GM23338 (cell line): ENCODE results near the gene SHISA9. TPM values are rescaled to one million over a fixed set of nuclear protein-coding genes. Genes with fewer than 3 reads are reported as not detected.
A peak's percentile ranks its signal among the peaks of the same experiment; 100 is the strongest.

Experiments used
- ATAC-seq: fragments of 200-7000 bp; cut with Tn5 transposase; 3 replicates; pipeline ENCODE4 v1.9.1; 2020
- DNase-seq: peaks from one replicate; pipeline ENCODE4 v3.0.0-alpha.2; 2015; ENCODE audit warnings: low spot score
- H2AFZ ChIP-seq: fragments of 200-600 bp; sonication (generic); 2 replicates; pipeline ENCODE4 v1.8.0; 2016; ENCODE audit warnings: antibody characterized with exemption, mild to moderate bottlenecking, moderate library complexity
- H3F3A ChIP-seq: fragments of 200-600 bp; sonication (generic); replicated peaks from 2 replicates; pipeline ENCODE4 v1.8.0; 2017; ENCODE audit warnings: antibody characterized with exemption, mixed run types, low read depth
- H3K27ac ChIP-seq: fragments of 200-600 bp; sonication (generic); 2 replicates; pipeline ENCODE4 v1.6.1; 2016; ENCODE audit warnings: low read depth
- H3K27me3 ChIP-seq: fragments of 200-600 bp; sonication (generic); 2 replicates; pipeline ENCODE4 v1.8.0; 2016; ENCODE audit warnings: mild to moderate bottlenecking, mixed run types, moderate library complexity; ENCODE audit not compliant: insufficient read depth
- H3K36me3 ChIP-seq: fragments of 200-600 bp; sonication (generic); 2 replicates; pipeline ENCODE4 v1.8.0; 2016; ENCODE audit warnings: mild to moderate bottlenecking; ENCODE audit not compliant: insufficient read depth
- H3K4me1 ChIP-seq: fragments of 200-600 bp; sonication (generic); 2 replicates; pipeline ENCODE4 v1.8.0; 2016; ENCODE audit warnings: mild to moderate bottlenecking, moderate library complexity; ENCODE audit not compliant: insufficient read depth
- H3K4me2 ChIP-seq: fragments of 200-600 bp; sonication (generic); 2 replicates; pipeline ENCODE4 v1.7.1; 2017; ENCODE audit warnings: mixed run types
- H3K4me3 ChIP-seq: fragments of 200-600 bp; sonication (generic); 2 replicates; pipeline ENCODE4 v1.6.1; 2016; ENCODE audit warnings: mixed run types
- H3K79me2 ChIP-seq: fragments of 200-600 bp; sonication (generic); replicated peaks from 2 replicates; pipeline ENCODE4 v1.8.0; 2017; ENCODE audit warnings: mild to moderate bottlenecking; ENCODE audit not compliant: insufficient read depth
- H3K9me2 ChIP-seq: fragments of 200-600 bp; sonication (generic); 2 replicates; pipeline ENCODE4 v1.8.0; 2017; ENCODE audit not compliant: insufficient read depth
- H4K20me1 ChIP-seq: fragments of 200-600 bp; sonication (generic); replicated peaks from 2 replicates; pipeline ENCODE4 v1.8.0; 2017; ENCODE audit warnings: mild to moderate bottlenecking; ENCODE audit not compliant: insufficient read depth
- H3K27ac Mint-ChIP-seq: 2 replicates; pipeline ENCODE4 v1.8.0; 2020; ENCODE audit warnings: inconsistent platforms, mild to moderate bottlenecking, moderate library complexity, mixed read lengths
- H3K27me3 Mint-ChIP-seq: 3 replicates; pipeline ENCODE4 v1.8.0; 2022; ENCODE audit warnings: low read depth, mild to moderate bottlenecking, moderate library complexity, mixed read lengths, inconsistent platforms; ENCODE audit not compliant: insufficient read depth, poor library complexity
- H3K36me3 Mint-ChIP-seq: 3 replicates; pipeline ENCODE4 v1.8.0; 2021; ENCODE audit warnings: low read depth, mild to moderate bottlenecking, inconsistent platforms, moderate library complexity, mixed read lengths
- H3K4me1 Mint-ChIP-seq: 3 replicates; pipeline ENCODE4 v1.8.0; 2020; ENCODE audit warnings: mild to moderate bottlenecking, inconsistent platforms, mixed read lengths
- H3K4me3 Mint-ChIP-seq: 3 replicates; pipeline ENCODE4 v1.8.0; 2021; ENCODE audit warnings: moderate library complexity, mild to moderate bottlenecking, inconsistent platforms, mixed read lengths
- H3K9me3 Mint-ChIP-seq: 3 replicates; pipeline ENCODE4 v1.8.0; 2020; ENCODE audit warnings: moderate library complexity, mild to moderate bottlenecking, inconsistent platforms, mixed read lengths
- CTCF ChIP-seq, 2 experiments: fragments of 200-600 bp in 1 of 2; sonication (generic) in 1 of 2; conservative IDR thresholded peaks; 2 replicates each; pipeline versions ENCODE4 v1.5.1 to v1.6.1; 2016 to 2017; ENCODE audit warnings: antibody characterized with exemption in 2 of 2, low read depth in 2 of 2, mild to moderate bottlenecking in 2 of 2, moderate library complexity in 1 of 2
- EZH2 ChIP-seq: fragments of 200-600 bp; sonication (generic); IDR thresholded peaks from one replicate; pipeline ENCODE4 v1.8.0; 2017; ENCODE audit warnings: antibody characterized with exemption, mild to moderate bottlenecking, low read depth; ENCODE audit not compliant: unreplicated experiment
- EZH2phosphoT487 ChIP-seq: fragments of 200-600 bp; sonication (generic); IDR thresholded peaks from one replicate; pipeline ENCODE4 v1.8.1; 2018; ENCODE audit warnings: antibody characterized with exemption; ENCODE audit not compliant: unreplicated experiment
- JUNB ChIP-seq: IDR thresholded peaks from one replicate; pipeline ENCODE4 v1.6.1; 2016; ENCODE audit warnings: antibody characterized with exemption; ENCODE audit not compliant: unreplicated experiment
- POLR2AphosphoS5 ChIP-seq: IDR thresholded peaks from 2 replicates; pipeline ENCODE4 v1.6.1; 2016; ENCODE audit warnings: antibody characterized with exemption, low read depth
- STAT1 ChIP-seq: IDR thresholded peaks from one replicate; pipeline ENCODE4 v1.6.1; 2016; ENCODE audit warnings: antibody characterized with exemption; ENCODE audit not compliant: unreplicated experiment
- ZNF114 ChIP-seq: fragments of 250-450 bp; sonication (Bioruptor Pico); IDR thresholded peaks from 2 replicates; pipeline ENCODE4 v1.5.0; 2020; ENCODE audit warnings: mild to moderate bottlenecking, moderate library complexity
- polyA plus RNA-seq: library from polyadenylated mRNA; unstranded; fragments of >200 nt; fragmentation: Nextera tagmentation; extraction: Ambion mirVana; gene quantifications from 2 replicates; pipeline ENCODE4 v1.2.1, GENCODE V29; 2016
- total RNA-seq: library from RNA; depleted of rRNA; stranded (reverse); fragments of >200 nt; shearing (Covaris generic); gene quantifications from 2 replicates; pipeline ENCODE4 v1.2.3, GENCODE V29; 2014
- TF ChIP-seq, protein P1 (sequence below): fragments of 250-450 bp; sonication (Bioruptor Pico); IDR thresholded peaks from 2 replicates; pipeline ENCODE4 v1.5.0; 2020; ENCODE audit warnings: mild to moderate bottlenecking, moderate library complexity

The SHISA9 gene
- total and polyA plus RNA-seq, 2 experiments from 2014 or later, result 10.4 to 45.6 TPM

- TF ChIP-seq, protein P1, sequence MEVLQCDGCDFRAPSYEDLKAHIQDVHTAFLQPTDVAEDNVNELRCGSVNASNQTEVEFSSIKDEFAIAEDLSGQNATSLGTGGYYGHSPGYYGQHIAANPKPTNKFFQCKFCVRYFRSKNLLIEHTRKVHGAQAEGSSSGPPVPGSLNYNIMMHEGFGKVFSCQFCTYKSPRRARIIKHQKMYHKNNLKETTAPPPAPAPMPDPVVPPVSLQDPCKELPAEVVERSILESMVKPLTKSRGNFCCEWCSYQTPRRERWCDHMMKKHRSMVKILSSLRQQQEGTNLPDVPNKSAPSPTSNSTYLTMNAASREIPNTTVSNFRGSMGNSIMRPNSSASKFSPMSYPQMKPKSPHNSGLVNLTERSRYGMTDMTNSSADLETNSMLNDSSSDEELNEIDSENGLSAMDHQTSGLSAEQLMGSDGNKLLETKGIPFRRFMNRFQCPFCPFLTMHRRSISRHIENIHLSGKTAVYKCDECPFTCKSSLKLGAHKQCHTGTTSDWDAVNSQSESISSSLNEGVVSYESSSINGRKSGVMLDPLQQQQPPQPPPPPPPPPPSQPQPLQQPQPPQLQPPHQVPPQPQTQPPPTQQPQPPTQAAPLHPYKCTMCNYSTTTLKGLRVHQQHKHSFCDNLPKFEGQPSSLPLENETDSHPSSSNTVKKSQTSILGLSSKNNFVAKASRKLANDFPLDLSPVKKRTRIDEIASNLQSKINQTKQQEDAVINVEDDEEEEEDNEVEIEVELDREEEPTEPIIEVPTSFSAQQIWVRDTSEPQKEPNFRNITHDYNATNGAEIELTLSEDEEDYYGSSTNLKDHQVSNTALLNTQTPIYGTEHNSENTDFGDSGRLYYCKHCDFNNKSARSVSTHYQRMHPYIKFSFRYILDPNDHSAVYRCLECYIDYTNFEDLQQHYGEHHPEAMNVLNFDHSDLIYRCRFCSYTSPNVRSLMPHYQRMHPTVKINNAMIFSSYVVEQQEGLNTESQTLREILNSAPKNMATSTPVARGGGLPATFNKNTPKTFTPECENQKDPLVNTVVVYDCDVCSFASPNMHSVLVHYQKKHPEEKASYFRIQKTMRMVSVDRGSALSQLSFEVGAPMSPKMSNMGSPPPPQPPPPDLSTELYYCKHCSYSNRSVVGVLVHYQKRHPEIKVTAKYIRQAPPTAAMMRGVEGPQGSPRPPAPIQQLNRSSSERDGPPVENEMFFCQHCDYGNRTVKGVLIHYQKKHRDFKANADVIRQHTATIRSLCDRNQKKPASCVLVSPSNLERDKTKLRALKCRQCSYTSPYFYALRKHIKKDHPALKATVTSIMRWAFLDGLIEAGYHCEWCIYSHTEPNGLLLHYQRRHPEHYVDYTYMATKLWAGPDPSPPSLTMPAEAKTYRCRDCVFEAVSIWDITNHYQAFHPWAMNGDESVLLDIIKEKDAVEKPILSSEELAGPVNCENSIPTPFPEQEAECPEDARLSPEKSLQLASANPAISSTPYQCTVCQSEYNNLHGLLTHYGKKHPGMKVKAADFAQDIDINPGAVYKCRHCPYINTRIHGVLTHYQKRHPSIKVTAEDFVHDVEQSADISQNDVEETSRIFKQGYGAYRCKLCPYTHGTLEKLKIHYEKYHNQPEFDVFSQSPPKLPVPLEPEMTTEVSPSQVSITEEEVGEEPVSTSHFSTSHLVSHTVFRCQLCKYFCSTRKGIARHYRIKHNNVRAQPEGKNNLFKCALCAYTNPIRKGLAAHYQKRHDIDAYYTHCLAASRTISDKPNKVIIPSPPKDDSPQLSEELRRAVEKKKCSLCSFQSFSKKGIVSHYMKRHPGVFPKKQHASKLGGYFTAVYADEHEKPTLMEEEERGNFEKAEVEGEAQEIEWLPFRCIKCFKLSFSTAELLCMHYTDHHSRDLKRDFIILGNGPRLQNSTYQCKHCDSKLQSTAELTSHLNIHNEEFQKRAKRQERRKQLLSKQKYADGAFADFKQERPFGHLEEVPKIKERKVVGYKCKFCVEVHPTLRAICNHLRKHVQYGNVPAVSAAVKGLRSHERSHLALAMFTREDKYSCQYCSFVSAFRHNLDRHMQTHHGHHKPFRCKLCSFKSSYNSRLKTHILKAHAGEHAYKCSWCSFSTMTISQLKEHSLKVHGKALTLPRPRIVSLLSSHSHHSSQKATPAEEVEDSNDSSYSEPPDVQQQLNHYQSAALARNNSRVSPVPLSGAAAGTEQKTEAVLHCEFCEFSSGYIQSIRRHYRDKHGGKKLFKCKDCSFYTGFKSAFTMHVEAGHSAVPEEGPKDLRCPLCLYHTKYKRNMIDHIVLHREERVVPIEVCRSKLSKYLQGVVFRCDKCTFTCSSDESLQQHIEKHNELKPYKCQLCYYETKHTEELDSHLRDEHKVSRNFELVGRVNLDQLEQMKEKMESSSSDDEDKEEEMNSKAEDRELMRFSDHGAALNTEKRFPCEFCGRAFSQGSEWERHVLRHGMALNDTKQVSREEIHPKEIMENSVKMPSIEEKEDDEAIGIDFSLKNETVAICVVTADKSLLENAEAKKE (CRISPR knock-in tag), result no peak
- TF ChIP-seq JUNB (no peak), POLR2AphosphoS5 (no peak), ZNF114 (no peak), CTCF (conservative IDR thresholded peaks at IDR 0.05; ENCODE audit: low read depth in 2 of 2) (no peak)
Measured at GRCh38 chr16:13081825-13082331, 180.5 kb downstream of the SHISA9 start (continued).

GRCh38 chr16:13083681-13084080 is 182.3 kb downstream of the SHISA9 start:
- Histone ChIP-seq H3K79me2 (peaks cover 49% of the 10 kb centered on the region), H3F3A (no peaks in the 10 kb centered on the region), H2AFZ (no peak overlapping the region), H3K4me3 (no peak overlapping the region), H3K4me1 (peaks cover 13% of the 10 kb centered on the region), H3K36me3 (no peaks in the 10 kb centered on the region), H3K27me3 (no peaks in the 10 kb centered on the region), H4K20me1 (no peaks in the 10 kb centered on the region), H3K27ac (no peak overlapping the region), H3K4me2 (peak overlapping the region; percentile 42; the same call in 1 of the 2 replicates), H3K9me2 (peaks cover 27% of the 10 kb centered on the region)
- H3K27ac Mint-ChIP-seq, result peak overlapping the region; percentile 58; the same call in 1 of the 2 replicates
- ATAC-seq (no peak; the same call in 2 of the 3 replicates), DNase-seq (no peak)
- peaks cover 13% of the 10 kb centered on the region for H3K9me3 Mint-ChIP-seq
- peaks cover 12% of the 10 kb centered on the region; the same call in 2 of the 3 replicates for H3K36me3 Mint-ChIP-seq
- peaks cover 23% of the 10 kb centered on the region for H3K4me1 Mint-ChIP-seq
- H3K27me3 Mint-ChIP-seq, result peaks cover 8% of the 10 kb centered on the region
- H3K4me3 Mint-ChIP-seq, result no peak overlapping the region
- TF ChIP-seq ZNF114 (no peak), STAT1 (no peak), EZH2 (no peak), EZH2phosphoT487 (no peak)
- TF ChIP-seq, protein P1 (CRISPR knock-in tag), result no peak
